ENCODE results near the gene FNIP2.

The FNIP2 gene

GRCh38 chr4:158809611-158810486 lies 41.0 kb downstream of the FNIP2 start:
- ChIA-PET CTCF (interaction anchor here (0.9 to 3.0 kb wide), 3 partner anchors 9 to 47 kb away, joined by 3 to 9 read pairs (median 6); no protein-coding TSS in a partner anchor), POLR2A (interaction anchor here (1.0 to 1.4 kb wide), 3 partner anchors 10 to 27 kb away, joined by 3 to 6 read pairs (median 4); no protein-coding TSS in a partner anchor)
- TF ChIP-seq BHLHE40 (IDR thresholded peaks at IDR 0.05; ENCODE audit: borderline replicate concordance) (no peak), FOXK2 (IDR thresholded peaks at IDR 0.05) (no peak), ARNT (IDR thresholded peaks at IDR 0.05) (peak; percentile 21; the same call in 1 of the 2 replicates), CTBP1 (IDR thresholded peaks at IDR 0.05; ENCODE audit: borderline replicate concordance) (peak; percentile 90), PKNOX1 (IDR thresholded peaks at IDR 0.05) (peak; percentile 61), L3MBTL2 (conservative IDR thresholded peaks at IDR 0.05) (no peak)
- DNase-seq (ENCODE audit: extremely low spot score): peak; percentile 47

GRCh38 chr4:158810487-158811215 lies 41.8 kb downstream of the FNIP2 start:
- POLR2A ChIA-PET: interaction anchor here (1.0 to 1.4 kb wide), 3 partner anchors 11 to 28 kb away, joined by 3 to 6 read pairs (median 4); no protein-coding TSS in a partner anchor
- CTCF ChIA-PET: interaction anchor here (1.0 to 3.0 kb wide), 2 partner anchors 10 to 47 kb away, joined by 6 to 9 read pairs; no protein-coding TSS in a partner anchor
- TF ChIP-seq SP1 (IDR thresholded peaks at IDR 0.05): no peak
- no peak for TF ChIP-seq FOXA1 (IDR thresholded peaks at IDR 0.05)
- TF ChIP-seq FOXK2 (IDR thresholded peaks at IDR 0.05): no peak
- TF ChIP-seq LEF1 (IDR thresholded peaks at IDR 0.05; ENCODE audit: borderline replicate concordance): no peak
- TF ChIP-seq PKNOX1 (IDR thresholded peaks at IDR 0.05): peak; percentile 80; the same call in 1 of the 2 replicates
- TF ChIP-seq HDGF (IDR thresholded peaks at IDR 0.05; ENCODE audit: borderline replicate concordance): no peak
- no peak for TF ChIP-seq ELF4 (IDR thresholded peaks at IDR 0.05)
- TF ChIP-seq ARNT (IDR thresholded peaks at IDR 0.05): peak; percentile 60; the same call in 1 of the 2 replicates
- TF ChIP-seq CTBP1 (IDR thresholded peaks at IDR 0.05; ENCODE audit: borderline replicate concordance): peak; percentile 98
- TF ChIP-seq FOXM1 (IDR thresholded peaks at IDR 0.05; ENCODE audit: borderline replicate concordance): no peak
- TF ChIP-seq TARDBP (IDR thresholded peaks at IDR 0.05): no peak
- peak; percentile 37; the same call in 1 of the 2 replicates for TF ChIP-seq ZNF384 (IDR thresholded peaks at IDR 0.05)
- no peak for TF ChIP-seq L3MBTL2 (conservative IDR thresholded peaks at IDR 0.05)
- DNase-seq (ENCODE audit: extremely low spot score): peak; percentile 66

GRCh38 chr4:158811216-158811540 lies 42.4 kb downstream of the FNIP2 start:
- DNase-seq (ENCODE audit: extremely low spot score): no peak
- ChIA-PET POLR2A (interaction anchor here (1.2 kb wide), 1 partner anchor 12 kb away, joined by 4 read pairs; no protein-coding TSS in a partner anchor), CTCF (interaction anchor here (3.0 kb wide), 1 partner anchor 46 kb away, joined by 9 read pairs; no protein-coding TSS in a partner anchor)
- TF ChIP-seq ZNF384 (IDR thresholded peaks at IDR 0.05) (no peak), CTBP1 (IDR thresholded peaks at IDR 0.05; ENCODE audit: borderline replicate concordance) (no peak), PKNOX1 (IDR thresholded peaks at IDR 0.05) (no peak), FOXM1 (IDR thresholded peaks at IDR 0.05; ENCODE audit: borderline replicate concordance) (no peak), NFRKB (IDR thresholded peaks at IDR 0.05) (no peak), TARDBP (IDR thresholded peaks at IDR 0.05) (no peak), SUZ12 (IDR thresholded peaks at IDR 0.05) (no peak), HDGF (IDR thresholded peaks at IDR 0.05; ENCODE audit: borderline replicate concordance) (no peak)

- ChIA-PET POLR2A (interaction anchor here (1.2 kb wide), 1 partner anchor 12 kb away, joined by 4 read pairs; no protein-coding TSS in a partner anchor), CTCF (interaction anchor here (1.2 to 3.0 kb wide), 2 partner anchors 9 to 46 kb away, joined by 3 to 9 read pairs; no protein-coding TSS in a partner anchor)
- DNase-seq (ENCODE audit: extremely low spot score): no peak
- TF ChIP-seq FOXM1 (IDR thresholded peaks at IDR 0.05; ENCODE audit: borderline replicate concordance) (no peak), CTBP1 (IDR thresholded peaks at IDR 0.05; ENCODE audit: borderline replicate concordance) (no peak), FOXK2 (IDR thresholded peaks at IDR 0.05) (no peak), HDGF (IDR thresholded peaks at IDR 0.05; ENCODE audit: borderline replicate concordance) (no peak), LEF1 (IDR thresholded peaks at IDR 0.05; ENCODE audit: borderline replicate concordance) (no peak)
These were observed 42.9 kb downstream of the FNIP2 start for GRCh38 chr4:158811704-158812103.

- no peak for DNase-seq (ENCODE audit: extremely low spot score)
- ChIA-PET CTCF (interaction anchor here (1.2 to 3.0 kb wide), 2 partner anchors 9 to 45 kb away, joined by 3 to 9 read pairs; no protein-coding TSS in a partner anchor), POLR2A (interaction anchor here (1.2 kb wide), 1 partner anchor 11 kb away, joined by 4 read pairs; no protein-coding TSS in a partner anchor)
- TF ChIP-seq HDGF (IDR thresholded peaks at IDR 0.05; ENCODE audit: borderline replicate concordance): no peak
- TF ChIP-seq TARDBP (IDR thresholded peaks at IDR 0.05): no peak
- TF ChIP-seq ARNT (IDR thresholded peaks at IDR 0.05): no peak
- no peak for TF ChIP-seq NFRKB (IDR thresholded peaks at IDR 0.05)
- no peak for TF ChIP-seq SUZ12 (IDR thresholded peaks at IDR 0.05)
These were observed 43.3 kb downstream of the FNIP2 start for GRCh38 chr4:158812133-158812532.

All from HEK293T (cell line).